Measurements from ENCODE around the gene ADAD1. TPM values are rescaled to one million over a fixed set of nuclear protein-coding genes. Genes with fewer than 3 reads are reported as not detected.

The ADAD1 gene
- total RNA-seq, 1 experiment from 2014 or later: not detected

DNA sequence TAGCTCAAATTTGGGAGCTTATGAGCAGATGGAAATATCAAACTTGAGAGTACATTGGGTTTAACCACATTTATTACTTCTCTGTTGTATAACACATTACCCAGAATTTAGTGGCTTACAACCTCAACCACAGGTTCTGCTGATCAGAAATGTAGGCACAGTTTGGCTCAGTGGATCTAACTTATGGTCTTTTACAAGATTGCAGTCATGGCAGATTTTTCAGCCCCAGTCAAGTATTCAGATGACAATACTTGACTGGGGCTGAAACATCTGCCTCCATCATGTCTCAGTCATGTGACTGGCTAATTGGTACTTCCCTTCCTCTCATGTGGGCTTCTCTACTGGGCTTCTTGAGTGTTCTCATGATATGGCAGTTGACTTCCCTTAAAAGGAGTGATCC lies 44.0 kb upstream of the ADAD1 start:
- no peak overlapping the region for H2BK15ac ChIP-seq (ENCODE audit: low read depth, low read length)
- no peaks in the 10 kb centered on the region for H4K20me1 ChIP-seq (ENCODE audit: control insufficient read depth, insufficient read depth, insufficient read length)
- H3K4me2 ChIP-seq (ENCODE audit: insufficient read depth, insufficient read length, low read length): no peak overlapping the region
- H3K9me3 ChIP-seq (ENCODE audit: control insufficient read depth, low read depth, low read length): no peaks in the 10 kb centered on the region
- no peak overlapping the region for H2AFZ ChIP-seq (ENCODE audit: low read length)
- H3K14ac ChIP-seq (ENCODE audit: insufficient read depth, low read length): no peak overlapping the region
- no peak overlapping the region for H2AK5ac ChIP-seq (ENCODE audit: insufficient read length, low read length)
- no peak overlapping the region for H3K23ac ChIP-seq (ENCODE audit: insufficient read length, low read depth, low read length)
- H4K8ac ChIP-seq (replicated peaks; ENCODE audit: insufficient read length, low read depth, low read length): no peak overlapping the region
- H4K91ac ChIP-seq (ENCODE audit: insufficient read length, low read depth, low read length): no peak overlapping the region
- H3K56ac ChIP-seq (ENCODE audit: insufficient read length, low read depth, low read length): no peak overlapping the region
- H3K36me3 Mint-ChIP-seq (ENCODE audit: insufficient read depth in 1 of 3, low read depth in 3 of 3): peaks cover 4 to 19% (median 12%) of the 10 kb centered on the region in 3 experiments; a peak in 5 of 7 replicates
- no peak overlapping the region for H3K4ac ChIP-seq (ENCODE audit: low read depth, low read length)
- H2BK12ac ChIP-seq (ENCODE audit: insufficient read length, low read depth, low read length): no peak overlapping the region
- no peak overlapping the region for H2BK5ac ChIP-seq (ENCODE audit: insufficient read length, low read length)
- no peak overlapping the region for H3T11ph ChIP-seq (ENCODE audit: low read length)
- no peak overlapping the region for H3K9ac ChIP-seq (ENCODE audit: extremely low read depth, insufficient read length, low read length)
- TF ChIP-seq, protein P1, sequence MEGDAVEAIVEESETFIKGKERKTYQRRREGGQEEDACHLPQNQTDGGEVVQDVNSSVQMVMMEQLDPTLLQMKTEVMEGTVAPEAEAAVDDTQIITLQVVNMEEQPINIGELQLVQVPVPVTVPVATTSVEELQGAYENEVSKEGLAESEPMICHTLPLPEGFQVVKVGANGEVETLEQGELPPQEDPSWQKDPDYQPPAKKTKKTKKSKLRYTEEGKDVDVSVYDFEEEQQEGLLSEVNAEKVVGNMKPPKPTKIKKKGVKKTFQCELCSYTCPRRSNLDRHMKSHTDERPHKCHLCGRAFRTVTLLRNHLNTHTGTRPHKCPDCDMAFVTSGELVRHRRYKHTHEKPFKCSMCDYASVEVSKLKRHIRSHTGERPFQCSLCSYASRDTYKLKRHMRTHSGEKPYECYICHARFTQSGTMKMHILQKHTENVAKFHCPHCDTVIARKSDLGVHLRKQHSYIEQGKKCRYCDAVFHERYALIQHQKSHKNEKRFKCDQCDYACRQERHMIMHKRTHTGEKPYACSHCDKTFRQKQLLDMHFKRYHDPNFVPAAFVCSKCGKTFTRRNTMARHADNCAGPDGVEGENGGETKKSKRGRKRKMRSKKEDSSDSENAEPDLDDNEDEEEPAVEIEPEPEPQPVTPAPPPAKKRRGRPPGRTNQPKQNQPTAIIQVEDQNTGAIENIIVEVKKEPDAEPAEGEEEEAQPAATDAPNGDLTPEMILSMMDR (conservative IDR thresholded peaks at IDR 0.05): no peak
- H3K4me1 Mint-ChIP-seq: no peaks in the 10 kb centered on the region
- H2BK20ac ChIP-seq (ENCODE audit: low read depth, low read length, poor library complexity, severe bottlenecking): no peak overlapping the region
- no peak overlapping the region for H3K27ac ChIP-seq (ENCODE audit: insufficient read length, low read depth, low read length)
- H3K79me2 ChIP-seq (ENCODE audit: insufficient read depth, low read length): no peaks in the 10 kb centered on the region
- DNase-seq: no peak
- no peaks in the 10 kb centered on the region for H3K9me3 Mint-ChIP-seq
- no peaks in the 10 kb centered on the region for H3K4me1 ChIP-seq (ENCODE audit: insufficient read depth, low read length)
- no peaks in the 10 kb centered on the region for H3K27me3 Mint-ChIP-seq (ENCODE audit: low read depth)
- H3K79me1 ChIP-seq (ENCODE audit: insufficient read depth, low read depth, low read length, poor library complexity, severe bottlenecking): no peaks in the 10 kb centered on the region
- H3K27me3 ChIP-seq (ENCODE audit: insufficient read depth, low read length): no peaks in the 10 kb centered on the region
- H3K27ac Mint-ChIP-seq: no peak overlapping the region
- no peaks in the 10 kb centered on the region for H3K23me2 ChIP-seq (ENCODE audit: insufficient read length, low read depth, low read length, poor library complexity, severe bottlenecking)
- no peak overlapping the region for H2BK120ac ChIP-seq (ENCODE audit: low read depth, low read length, poor library complexity, severe bottlenecking)
- H3K4me3 Mint-ChIP-seq: no peak overlapping the region
- H4K5ac ChIP-seq (ENCODE audit: insufficient read length, low read depth, low read length): no peak overlapping the region
- H3K18ac ChIP-seq (ENCODE audit: insufficient read length, low read depth, low read length): no peak overlapping the region
